GM12873 (cell line): Measurements from ENCODE around the gene TNRC6C.

ENCODE experiments used
- TF ChIP-seq, protein P1 (sequence below): IDR thresholded peaks from 2 replicates; pipeline ENCODE4 v1.5.1; 2012; ENCODE audit warnings: low read depth, mild to moderate bottlenecking, moderate library complexity, low read length, control low read depth; ENCODE audit not compliant: insufficient read depth; ENCODE audit errors: missing control alignments

TNRC6C gene

GRCh38 chr17:78082988-78083387 lies 124.5 kb downstream of the TNRC6C start:
- TF ChIP-seq, protein P1, sequence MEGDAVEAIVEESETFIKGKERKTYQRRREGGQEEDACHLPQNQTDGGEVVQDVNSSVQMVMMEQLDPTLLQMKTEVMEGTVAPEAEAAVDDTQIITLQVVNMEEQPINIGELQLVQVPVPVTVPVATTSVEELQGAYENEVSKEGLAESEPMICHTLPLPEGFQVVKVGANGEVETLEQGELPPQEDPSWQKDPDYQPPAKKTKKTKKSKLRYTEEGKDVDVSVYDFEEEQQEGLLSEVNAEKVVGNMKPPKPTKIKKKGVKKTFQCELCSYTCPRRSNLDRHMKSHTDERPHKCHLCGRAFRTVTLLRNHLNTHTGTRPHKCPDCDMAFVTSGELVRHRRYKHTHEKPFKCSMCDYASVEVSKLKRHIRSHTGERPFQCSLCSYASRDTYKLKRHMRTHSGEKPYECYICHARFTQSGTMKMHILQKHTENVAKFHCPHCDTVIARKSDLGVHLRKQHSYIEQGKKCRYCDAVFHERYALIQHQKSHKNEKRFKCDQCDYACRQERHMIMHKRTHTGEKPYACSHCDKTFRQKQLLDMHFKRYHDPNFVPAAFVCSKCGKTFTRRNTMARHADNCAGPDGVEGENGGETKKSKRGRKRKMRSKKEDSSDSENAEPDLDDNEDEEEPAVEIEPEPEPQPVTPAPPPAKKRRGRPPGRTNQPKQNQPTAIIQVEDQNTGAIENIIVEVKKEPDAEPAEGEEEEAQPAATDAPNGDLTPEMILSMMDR: no peak

- TF ChIP-seq, protein P1: no peak
Measured at GRCh38 chr17:78086740-78087139, 128.2 kb downstream of the TNRC6C start.

DNA sequence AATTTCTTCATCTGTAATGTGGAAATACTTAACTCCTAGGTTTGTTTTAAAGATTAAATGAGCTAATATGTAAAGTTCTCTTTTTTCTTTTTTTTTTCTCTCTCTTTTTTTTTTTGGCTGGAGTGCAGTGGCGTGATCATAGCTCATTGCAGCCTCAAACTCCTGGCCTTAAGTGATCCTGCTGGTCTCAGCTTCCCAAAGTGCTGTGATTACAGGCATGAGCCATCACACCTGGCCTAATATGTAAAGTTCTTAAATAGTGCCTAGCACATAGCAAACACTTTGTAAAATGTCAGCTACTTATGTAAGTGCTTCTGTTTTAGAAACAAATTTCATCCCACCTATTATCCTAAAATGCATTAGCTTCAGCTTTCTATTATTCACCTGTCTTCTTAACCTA lies 130.0 kb downstream of the TNRC6C start:
- TF ChIP-seq, protein P1: no peak

DNA sequence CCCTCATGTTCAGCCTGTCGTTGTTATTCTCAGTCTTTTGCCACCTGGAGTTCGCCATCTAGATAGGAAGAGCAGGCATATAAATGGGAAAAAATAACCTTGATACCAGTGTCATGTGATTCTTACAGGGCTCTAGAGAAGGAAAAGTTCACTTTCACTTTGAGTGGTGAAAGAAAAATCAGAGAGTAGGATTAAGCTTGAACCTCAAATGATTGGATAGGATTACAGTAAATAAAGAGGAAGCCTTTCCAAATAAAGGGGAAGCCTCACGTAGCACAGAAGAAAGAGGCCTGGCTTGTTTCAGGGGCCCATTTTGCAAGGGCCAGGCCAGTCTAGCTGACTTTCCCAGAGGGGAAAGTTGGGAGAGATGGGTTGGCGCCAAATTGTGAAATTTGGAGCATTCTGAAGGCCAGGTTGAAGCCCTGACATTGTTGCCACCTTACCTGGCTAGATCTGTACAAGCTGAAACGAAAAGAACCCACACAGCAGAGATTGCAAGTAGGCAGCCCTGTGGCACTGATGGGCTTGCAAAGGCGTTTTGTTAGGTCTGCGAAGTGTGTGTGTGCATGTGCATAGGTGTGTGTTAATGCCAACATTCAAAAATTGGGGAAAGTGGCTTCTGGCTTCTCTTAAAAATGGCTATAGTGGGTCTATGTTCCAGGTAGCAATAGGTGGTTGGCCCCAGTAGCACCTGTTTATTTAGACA lies 131.2 kb downstream of the TNRC6C start:
- TF ChIP-seq, protein P1: no peak

- TF ChIP-seq, protein P1: no peak
Measured at GRCh38 chr17:78092794-78093324, 134.4 kb downstream of the TNRC6C start.

DNA sequence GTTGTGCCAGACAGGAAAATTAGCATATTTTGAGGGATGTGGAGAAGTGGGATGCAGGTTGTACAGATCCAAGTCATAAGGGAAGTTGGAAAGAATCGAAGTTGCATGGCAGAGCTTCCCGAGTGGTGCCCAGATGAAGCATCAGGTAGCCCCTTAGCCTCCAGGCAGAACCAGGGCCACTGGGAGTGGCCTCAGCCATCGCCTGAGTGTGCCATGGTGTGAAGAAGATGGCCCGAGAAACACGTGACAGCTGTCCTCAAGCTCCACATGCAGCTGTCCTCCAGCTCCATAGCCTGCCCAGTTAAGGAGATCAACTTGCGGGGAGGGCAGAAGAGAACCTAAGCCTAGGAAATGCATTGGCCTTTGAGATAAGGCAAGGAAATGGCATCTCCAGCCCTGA lies 136.5 kb downstream of the TNRC6C start:
- TF ChIP-seq, protein P1: no peak

DNA sequence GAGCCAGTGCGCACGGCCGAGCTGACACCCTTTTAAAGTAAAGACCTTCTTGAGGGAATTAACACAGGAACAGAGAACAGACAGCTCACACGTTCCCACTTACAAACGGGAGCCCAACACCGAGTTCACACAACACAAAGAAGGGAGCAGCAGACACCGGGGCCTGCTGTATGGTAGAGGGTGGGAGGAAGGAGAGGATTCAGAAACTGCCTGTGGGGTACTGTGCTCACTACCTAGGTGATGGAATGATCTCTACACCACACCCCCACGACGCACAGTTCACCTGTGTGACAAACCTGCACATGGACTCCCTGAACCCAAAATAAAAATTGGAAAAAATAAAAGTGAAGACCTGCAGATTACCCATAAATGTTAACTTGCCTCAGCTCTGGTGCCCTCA lies 137.6 kb downstream of the TNRC6C start:
- TF ChIP-seq, protein P1: no peak
